ENCODE results near the gene DHX9.

- TF ChIP-seq POLR2A (IDR thresholded peaks at IDR 0.05; ENCODE audit: low read depth, low read length) (no peak), POLR2AphosphoS5 (IDR thresholded peaks at IDR 0.05; ENCODE audit: low read depth, low read length) (no peak), TAF1 (IDR thresholded peaks at IDR 0.05; ENCODE audit: low read depth, low read length) (no peak), POU2F2 (IDR thresholded peaks at IDR 0.05; ENCODE audit: low read depth, low read length) (no peak), PAX5 (IDR thresholded peaks at IDR 0.05; ENCODE audit: insufficient read depth, low read length, severe bottlenecking) (no peak), SPI1 (IDR thresholded peaks at IDR 0.05; ENCODE audit: low read depth, low read length) (no peak)
These were observed 35.3 kb upstream of the DHX9 start for GRCh38 chr1:182803846-182804245.
